Keratinocyte (primary cell): ENCODE results near the gene MST1. TPM values are rescaled to one million over a fixed set of nuclear protein-coding genes. Genes with fewer than 3 reads are reported as not detected.

Experiments
- DNase-seq: peaks from one replicate; pipeline ENCODE4 v3.0.0-alpha.2; 2011; ENCODE audit warnings: low read depth, missing footprints, low spot score
- FAIRE-seq: peaks from 2 replicates; lab custom pipeline; 2011; peaks lifted over from hg19 to GRCh38; lab: Jason Lieb, UNC
- H2AFZ ChIP-seq: 2 replicates; pipeline ENCODE4 v1.6.0; 2012; ENCODE audit warnings: low read length, control low read depth, inconsistent platforms; ENCODE audit not compliant: control insufficient read depth
- H3K27ac ChIP-seq: 2 replicates; pipeline ENCODE4 v1.5.1; 2011; ENCODE audit warnings: low read length; ENCODE audit not compliant: control insufficient read depth, insufficient read depth
- H3K27me3 ChIP-seq: 3 replicates; pipeline ENCODE4 v1.6.0; 2011; ENCODE audit warnings: low read length; ENCODE audit not compliant: control insufficient read depth, insufficient read depth; ENCODE audit errors: extremely low read depth
- H3K36me3 ChIP-seq, 2 experiments: 2 replicates in 1 of 2; 3 replicates in 1 of 2; pipeline ENCODE4 v1.5.1; 2011; ENCODE audit warnings: low read length in 2 of 2, mild to moderate bottlenecking in 1 of 2; ENCODE audit not compliant: control insufficient read depth in 2 of 2, insufficient read depth in 2 of 2; ENCODE audit errors: extremely low read depth in 1 of 2
- H3K4me1 ChIP-seq: 3 replicates; pipeline ENCODE4 v1.5.1; 2011; ENCODE audit warnings: low read length; ENCODE audit not compliant: control insufficient read depth, insufficient read depth; ENCODE audit errors: extremely low read depth
- H3K4me2 ChIP-seq: 3 replicates; pipeline ENCODE4 v1.6.0; 2011; ENCODE audit warnings: low read depth, low read length; ENCODE audit not compliant: control insufficient read depth, insufficient read depth; ENCODE audit errors: extremely low read depth
- H3K4me3 ChIP-seq, 3 experiments: fragments of 200-600 bp in 1 of 3; sonication (generic) in 1 of 3; 2 replicates in 2 of 3; 3 replicates in 1 of 3; pipeline ENCODE4 v1.5.1; 2011 to 2016; ENCODE audit warnings: low read length in 3 of 3, mild to moderate bottlenecking in 3 of 3, control low read depth in 2 of 3, inconsistent platforms in 1 of 3, low read depth in 1 of 3, mixed read lengths in 1 of 3, mixed run types in 1 of 3, moderate library complexity in 1 of 3; ENCODE audit not compliant: control insufficient read depth in 2 of 3, insufficient read depth in 2 of 3; ENCODE audit errors: extremely low read depth in 1 of 3
- H3K79me2 ChIP-seq: 2 replicates; pipeline ENCODE4 v1.6.0; 2012; ENCODE audit warnings: low read length; ENCODE audit not compliant: control insufficient read depth, insufficient read depth
- H3K9ac ChIP-seq: 3 replicates; pipeline ENCODE4 v1.6.0; 2011; ENCODE audit warnings: low read length; ENCODE audit not compliant: control insufficient read depth, insufficient read depth; ENCODE audit errors: extremely low read depth
- H3K9me1 ChIP-seq: 3 replicates; pipeline ENCODE4 v1.6.0; 2011; ENCODE audit warnings: low read length; ENCODE audit not compliant: control insufficient read depth, insufficient read depth; ENCODE audit errors: extremely low read depth
- H3K9me3 ChIP-seq: 2 replicates; pipeline ENCODE4 v1.5.1; 2012; ENCODE audit warnings: low read depth, low read length; ENCODE audit not compliant: control insufficient read depth
- H4K20me1 ChIP-seq: 3 replicates; pipeline ENCODE4 v1.6.0; 2011; ENCODE audit warnings: low read length; ENCODE audit not compliant: control insufficient read depth, insufficient read depth; ENCODE audit errors: extremely low read depth
- EZH2 ChIP-seq: IDR thresholded peaks from one replicate; pipeline ENCODE4 v1.6.1; 2012; ENCODE audit warnings: inconsistent platforms, mild to moderate bottlenecking, low read length, moderate library complexity
- dilution Hi-C: fragments of 300-500 bp; cut with MboI; formaldehyde crosslinking; loops from one replicate; pipeline ENCODE4 v1.7.0; 2020; ENCODE audit warnings: low sequenced_read_pairs; ENCODE audit not compliant: extremely low pct_ligation_motif_present
- polyA plus RNA-seq, 5 experiments: library from polyadenylated mRNA; depleted of rRNA in 3 of 5; stranded (reverse) in 3 of 5; stranded (forward) in 1 of 5; unstranded in 1 of 5; fragments of >200 nt; gene quantifications; 1 replicate in 1 of 5; 2 replicates in 3 of 5; 3 replicates in 1 of 5; pipeline versions ENCODE4 v1.2.1 to v1.2.3, GENCODE V29; 2011 to 2012; ENCODE audit warnings: missing spikeins in 2 of 5, low read depth in 1 of 5, low replicate concordance in 1 of 5
- TF ChIP-seq, protein P1 (sequence below), 3 experiments: IDR thresholded peaks in 1 of 3; conservative IDR thresholded peaks in 1 of 3; optimal IDR thresholded peaks in 1 of 3; 2 replicates in 2 of 3; 3 replicates in 1 of 3; pipeline versions ENCODE3 to v1.5.1; 2011; ENCODE audit warnings: low read length in 3 of 3, mild to moderate bottlenecking in 3 of 3, moderate library complexity in 2 of 3, control low read depth in 1 of 3, inconsistent platforms in 1 of 3; ENCODE audit not compliant: insufficient read depth in 2 of 3; ENCODE audit errors: extremely low read depth in 1 of 3

MST1 gene
- polyA plus RNA-seq, 1 donor (not counting 4 experiments of a cell fraction or from before 2014, with no cell fraction given): 5.2 TPM

DNA sequence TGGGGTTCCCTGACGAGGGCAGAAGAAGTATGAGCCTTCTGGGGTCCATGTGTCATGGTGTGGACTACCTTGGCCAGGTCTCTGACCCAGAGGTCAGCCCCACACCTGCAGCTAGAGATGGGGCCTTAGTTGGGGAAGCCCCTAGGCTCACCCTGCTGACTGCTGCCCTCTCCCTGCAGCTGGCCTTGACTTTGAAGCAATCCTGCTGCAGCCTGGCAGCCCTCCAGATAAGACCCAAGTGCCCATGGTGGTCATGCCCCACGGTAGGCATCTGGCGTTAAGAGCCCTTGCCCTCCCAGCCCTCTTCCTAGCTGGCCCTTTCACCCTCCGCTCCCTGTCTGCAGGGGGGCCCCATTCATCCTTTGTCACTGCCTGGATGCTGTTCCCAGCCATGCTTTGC, 7.7 kb downstream of the MST1 start:
- Histone ChIP-seq H3K79me2 (peaks cover 6% of the 10 kb centered on the region), H3K9me1 (no peaks in the 10 kb centered on the region), H4K20me1 (no peaks in the 10 kb centered on the region), H3K9me3 (no peaks in the 10 kb centered on the region), H3K4me1 (no peaks in the 10 kb centered on the region), H3K9ac (no peak overlapping the region), H3K4me2 (no peak overlapping the region), H3K27ac (no peak overlapping the region), H3K4me3 (no peak overlapping the region), H2AFZ (no peak overlapping the region), H3K36me3 (peaks cover 54 to 64% of the 10 kb centered on the region in 2 experiments), H3K27me3 (no peaks in the 10 kb centered on the region)
- dilution Hi-C loops: no loop called here
- no peak for TF ChIP-seq EZH2
- TF ChIP-seq, protein P1, sequence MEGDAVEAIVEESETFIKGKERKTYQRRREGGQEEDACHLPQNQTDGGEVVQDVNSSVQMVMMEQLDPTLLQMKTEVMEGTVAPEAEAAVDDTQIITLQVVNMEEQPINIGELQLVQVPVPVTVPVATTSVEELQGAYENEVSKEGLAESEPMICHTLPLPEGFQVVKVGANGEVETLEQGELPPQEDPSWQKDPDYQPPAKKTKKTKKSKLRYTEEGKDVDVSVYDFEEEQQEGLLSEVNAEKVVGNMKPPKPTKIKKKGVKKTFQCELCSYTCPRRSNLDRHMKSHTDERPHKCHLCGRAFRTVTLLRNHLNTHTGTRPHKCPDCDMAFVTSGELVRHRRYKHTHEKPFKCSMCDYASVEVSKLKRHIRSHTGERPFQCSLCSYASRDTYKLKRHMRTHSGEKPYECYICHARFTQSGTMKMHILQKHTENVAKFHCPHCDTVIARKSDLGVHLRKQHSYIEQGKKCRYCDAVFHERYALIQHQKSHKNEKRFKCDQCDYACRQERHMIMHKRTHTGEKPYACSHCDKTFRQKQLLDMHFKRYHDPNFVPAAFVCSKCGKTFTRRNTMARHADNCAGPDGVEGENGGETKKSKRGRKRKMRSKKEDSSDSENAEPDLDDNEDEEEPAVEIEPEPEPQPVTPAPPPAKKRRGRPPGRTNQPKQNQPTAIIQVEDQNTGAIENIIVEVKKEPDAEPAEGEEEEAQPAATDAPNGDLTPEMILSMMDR (optimal IDR thresholded peaks at IDR 0.05 in 1 of 3, IDR thresholded peaks at IDR 0.05 in 1 of 3, conservative IDR thresholded peaks at IDR 0.05 in 1 of 3; ENCODE audit: extremely low read depth in 1 of 3, insufficient read depth in 2 of 3, low read length in 3 of 3): no peak
- no peak for DNase-seq
- FAIRE-seq: no peak

DNA sequence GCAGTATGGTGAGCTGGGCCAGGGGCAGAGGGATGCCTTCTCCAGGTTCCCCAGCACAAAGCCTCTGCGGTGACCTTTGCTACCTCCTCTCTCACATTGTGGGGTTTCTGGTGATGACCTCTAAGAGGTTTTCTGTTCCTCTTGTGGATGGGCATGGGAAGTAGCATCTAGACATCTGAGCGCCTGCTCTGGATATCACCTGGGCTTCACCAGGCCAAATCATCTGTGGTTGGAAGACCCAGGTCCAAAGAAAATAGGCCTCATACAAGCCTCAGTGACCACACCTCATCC, 8.1 kb downstream of the MST1 start:
- no peaks in the 10 kb centered on the region for H4K20me1 ChIP-seq
- no peak overlapping the region for H3K4me2 ChIP-seq
- H3K4me1 ChIP-seq: no peaks in the 10 kb centered on the region
- H2AFZ ChIP-seq: no peak overlapping the region
- H3K9ac ChIP-seq: no peak overlapping the region
- H3K27me3 ChIP-seq: no peaks in the 10 kb centered on the region
- FAIRE-seq (no peak), DNase-seq (no peak)
- no peak overlapping the region for H3K4me3 ChIP-seq
- no peaks in the 10 kb centered on the region for H3K9me3 ChIP-seq
- H3K79me2 ChIP-seq: peaks cover 8% of the 10 kb centered on the region
- TF ChIP-seq EZH2: no peak
- TF ChIP-seq, protein P1 (optimal IDR thresholded peaks at IDR 0.05 in 1 of 3, IDR thresholded peaks at IDR 0.05 in 1 of 3, conservative IDR thresholded peaks at IDR 0.05 in 1 of 3; ENCODE audit: extremely low read depth in 1 of 3, insufficient read depth in 2 of 3, low read length in 3 of 3): no peak
- dilution Hi-C loops: no loop called here
- H3K9me1 ChIP-seq: no peaks in the 10 kb centered on the region
- H3K36me3 ChIP-seq: peaks cover 57 to 67% of the 10 kb centered on the region in 2 experiments
- H3K27ac ChIP-seq: no peak overlapping the region
